Measurements from ENCODE around the gene ZNF124.
"Not testable (repeated sequence)": the region's sequence is repeated elsewhere in the genome, so short reads cannot be mapped to it uniquely, and the experiment has no call there.

ZNF124 gene

DNA sequence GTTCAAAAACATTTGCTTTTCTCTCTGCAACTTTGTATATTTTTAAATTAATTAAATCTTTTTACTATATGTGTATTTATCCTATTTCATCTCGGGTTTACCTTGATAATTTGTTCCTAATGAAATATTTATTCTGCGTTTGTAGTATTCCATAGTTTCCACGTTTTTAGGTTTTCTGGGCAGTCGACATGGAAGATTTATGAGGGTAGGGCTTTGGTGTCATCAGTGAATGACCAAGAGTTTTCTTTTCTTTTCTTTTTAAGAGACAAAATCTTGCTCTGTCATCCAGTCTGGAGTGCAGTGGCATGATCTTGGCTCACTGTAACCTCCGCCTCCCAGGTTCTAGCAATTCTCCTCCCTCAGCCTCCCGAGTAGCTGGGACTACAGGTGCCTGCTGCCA, 50.4 kb downstream of the ZNF124 start:
- no peak for DNase-seq (ENCODE audit: low read depth, low spot score)
- Histone ChIP-seq H3K4me3 (no peak overlapping the region), H3K9me3 (ENCODE audit: low read depth, low read length) (no peaks in the 10 kb centered on the region), H3K27ac (no peak overlapping the region), H3K36me3 (ENCODE audit: insufficient read depth, low read length) (no peaks in the 10 kb centered on the region), H3K9ac (ENCODE audit: insufficient read length) (no peak overlapping the region)
- TF ChIP-seq EZH2 (IDR thresholded peaks at IDR 0.05) (no peak), FOXP2 (optimal IDR thresholded peaks at IDR 0.05; ENCODE audit: control extremely low read depth, extremely low read length, insufficient read depth) (no peak), POLR2AphosphoS5 (IDR thresholded peaks at IDR 0.05; ENCODE audit: borderline replicate concordance, low read depth, low read length) (no peak)

DNA sequence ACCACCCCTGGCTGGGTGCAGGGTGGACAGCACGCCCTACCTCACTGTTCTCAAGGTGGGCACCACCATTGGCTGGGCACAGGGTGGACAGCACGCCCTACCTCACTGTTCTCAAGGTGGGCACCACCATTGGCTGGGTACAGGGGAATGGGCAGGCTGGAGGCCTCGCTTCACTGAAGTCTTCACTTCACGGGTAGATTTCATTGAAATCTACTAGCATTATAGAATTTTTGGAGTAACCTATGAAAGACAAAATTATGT, 51.5 kb downstream of the ZNF124 start:
- DNase-seq (ENCODE audit: low read depth, low spot score); H3K4me3 ChIP-seq; H3K9ac ChIP-seq (ENCODE audit: insufficient read length); H3K36me3 ChIP-seq (ENCODE audit: insufficient read depth, low read length); H3K27ac ChIP-seq; H3K9me3 ChIP-seq (ENCODE audit: low read depth, low read length): not testable (repeated sequence)

GRCh38 chr1:247119600-247120407, 52.0 kb downstream of the ZNF124 start:
- no peak for DNase-seq (ENCODE audit: low read depth, low spot score)
- H3K27ac ChIP-seq: no peak overlapping the region
- H3K9ac ChIP-seq (ENCODE audit: insufficient read length): no peak overlapping the region
- no peak overlapping the region for H3K4me3 ChIP-seq
- no peak for TF ChIP-seq EZH2 (IDR thresholded peaks at IDR 0.05)
- no peak for TF ChIP-seq POLR2AphosphoS5 (IDR thresholded peaks at IDR 0.05; ENCODE audit: borderline replicate concordance, low read depth, low read length)
- TF ChIP-seq FOXP2 (optimal IDR thresholded peaks at IDR 0.05; ENCODE audit: control extremely low read depth, extremely low read length, insufficient read depth): no peak
- no peaks in the 10 kb centered on the region for H3K9me3 ChIP-seq (ENCODE audit: low read depth, low read length)
- no peaks in the 10 kb centered on the region for H3K36me3 ChIP-seq (ENCODE audit: insufficient read depth, low read length)

DNA sequence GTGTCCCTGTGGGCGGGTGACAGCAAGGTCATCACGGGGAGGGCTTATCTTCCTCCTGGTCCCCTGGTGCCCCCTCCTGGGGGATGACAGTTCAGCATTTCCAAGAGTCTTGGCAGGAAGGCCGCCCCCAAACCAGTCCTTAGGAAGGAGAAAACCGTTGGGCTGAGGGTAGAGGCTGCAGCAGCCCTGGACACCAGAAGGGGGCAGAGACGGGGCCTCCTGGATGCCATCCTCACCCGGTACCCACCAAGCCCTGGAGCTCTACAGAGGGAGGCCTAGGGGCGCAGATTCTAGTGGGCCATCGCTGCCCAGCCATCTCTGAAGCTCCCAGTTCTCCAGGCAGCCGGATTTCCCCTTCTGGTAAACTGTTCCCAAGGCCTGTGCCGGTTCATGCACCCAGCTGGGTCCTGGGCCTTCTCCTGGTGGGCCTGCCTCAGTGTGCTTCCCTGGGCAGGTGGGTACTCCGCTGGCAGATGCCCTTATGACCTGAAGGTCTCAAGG, 52.8 kb downstream of the ZNF124 start:
- no peak for DNase-seq (ENCODE audit: low read depth, low spot score)
- Histone ChIP-seq H3K4me3 (no peak overlapping the region), H3K36me3 (ENCODE audit: insufficient read depth, low read length) (no peaks in the 10 kb centered on the region), H3K9ac (ENCODE audit: insufficient read length) (no peak overlapping the region), H3K27ac (no peak overlapping the region), H3K9me3 (ENCODE audit: low read depth, low read length) (no peaks in the 10 kb centered on the region)
- TF ChIP-seq POLR2AphosphoS5 (IDR thresholded peaks at IDR 0.05; ENCODE audit: borderline replicate concordance, low read depth, low read length) (no peak), EZH2 (IDR thresholded peaks at IDR 0.05) (no peak), FOXP2 (optimal IDR thresholded peaks at IDR 0.05; ENCODE audit: control extremely low read depth, extremely low read length, insufficient read depth) (no peak)

- TF ChIP-seq FOXP2 (optimal IDR thresholded peaks at IDR 0.05; ENCODE audit: control extremely low read depth, extremely low read length, insufficient read depth) (no peak), POLR2AphosphoS5 (IDR thresholded peaks at IDR 0.05; ENCODE audit: borderline replicate concordance, low read depth, low read length) (no peak)
- Histone ChIP-seq H3K9ac (ENCODE audit: insufficient read length) (no peak overlapping the region), H3K4me3 (no peak overlapping the region), H3K9me3 (ENCODE audit: low read depth, low read length) (no peaks in the 10 kb centered on the region), H3K27ac (no peak overlapping the region), H3K36me3 (ENCODE audit: insufficient read depth, low read length) (no peaks in the 10 kb centered on the region)
- no peak for DNase-seq (ENCODE audit: low read depth, low spot score)
Measured at GRCh38 chr1:247115545-247115944, 56.3 kb downstream of the ZNF124 start.

- H3K9ac ChIP-seq (ENCODE audit: insufficient read length): no peak overlapping the region
- H3K27ac ChIP-seq: no peak overlapping the region
- TF ChIP-seq FOXP2 (optimal IDR thresholded peaks at IDR 0.05; ENCODE audit: control extremely low read depth, extremely low read length, insufficient read depth): no peak
- TF ChIP-seq POLR2AphosphoS5 (IDR thresholded peaks at IDR 0.05; ENCODE audit: borderline replicate concordance, low read depth, low read length): no peak
- no peak for TF ChIP-seq EZH2 (IDR thresholded peaks at IDR 0.05)
- no peak for DNase-seq (ENCODE audit: low read depth, low spot score)
- no peaks in the 10 kb centered on the region for H3K36me3 ChIP-seq (ENCODE audit: insufficient read depth, low read length)
- no peaks in the 10 kb centered on the region for H3K9me3 ChIP-seq (ENCODE audit: low read depth, low read length)
- H3K4me3 ChIP-seq: no peak overlapping the region
Measured at GRCh38 chr1:247115141-247115510, 56.7 kb downstream of the ZNF124 start.

- TF ChIP-seq FOXP2 (optimal IDR thresholded peaks at IDR 0.05; ENCODE audit: control extremely low read depth, extremely low read length, insufficient read depth) (no peak), POLR2AphosphoS5 (IDR thresholded peaks at IDR 0.05; ENCODE audit: borderline replicate concordance, low read depth, low read length) (no peak), EZH2 (IDR thresholded peaks at IDR 0.05) (no peak)
- H3K4me3 ChIP-seq: no peak overlapping the region
- H3K9me3 ChIP-seq (ENCODE audit: low read depth, low read length): no peaks in the 10 kb centered on the region
- H3K9ac ChIP-seq (ENCODE audit: insufficient read length): no peak overlapping the region
- H3K27ac ChIP-seq: no peak overlapping the region
- no peaks in the 10 kb centered on the region for H3K36me3 ChIP-seq (ENCODE audit: insufficient read depth, low read length)
- DNase-seq (ENCODE audit: low read depth, low spot score): no peak
Measured at GRCh38 chr1:247114351-247115140, 57.3 kb downstream of the ZNF124 start.

DNA sequence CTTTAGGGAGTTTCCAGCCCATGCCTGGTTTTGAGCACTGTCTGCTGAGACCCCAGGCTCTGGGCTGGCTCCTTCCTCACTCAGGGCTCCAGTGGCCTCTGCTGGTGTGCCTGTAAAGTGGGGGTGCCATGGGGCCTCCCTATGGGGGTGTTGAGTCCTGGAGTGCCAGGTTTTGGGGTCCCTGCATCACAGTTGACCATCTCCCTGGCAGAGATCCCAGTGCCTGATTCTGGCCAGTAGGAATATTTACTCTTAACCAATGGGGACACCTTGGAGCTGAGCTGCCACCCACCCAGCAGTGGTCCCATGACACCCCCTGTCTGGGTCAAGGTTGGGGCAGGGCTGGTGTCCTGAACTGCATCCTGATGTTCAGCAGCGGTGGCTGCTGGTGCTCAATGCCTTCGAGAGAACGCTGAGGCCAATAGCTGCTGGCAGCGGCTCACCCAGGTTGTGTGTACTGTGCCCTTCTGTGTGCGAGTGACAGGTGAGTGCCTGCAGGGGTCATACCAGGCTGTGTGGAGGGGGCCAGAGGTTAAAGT, 58.0 kb downstream of the ZNF124 start:
- no peak for TF ChIP-seq EZH2 (IDR thresholded peaks at IDR 0.05)
- no peak for TF ChIP-seq FOXP2 (optimal IDR thresholded peaks at IDR 0.05; ENCODE audit: control extremely low read depth, extremely low read length, insufficient read depth)
- TF ChIP-seq POLR2AphosphoS5 (IDR thresholded peaks at IDR 0.05; ENCODE audit: borderline replicate concordance, low read depth, low read length): no peak
- no peak overlapping the region for H3K9ac ChIP-seq (ENCODE audit: insufficient read length)
- H3K27ac ChIP-seq: no peak overlapping the region
- DNase-seq (ENCODE audit: low read depth, low spot score): no peak
- H3K4me3 ChIP-seq: no peak overlapping the region
- H3K36me3 ChIP-seq (ENCODE audit: insufficient read depth, low read length): no peaks in the 10 kb centered on the region
- H3K9me3 ChIP-seq (ENCODE audit: low read depth, low read length): no peaks in the 10 kb centered on the region
